ENCODE measurements around the gene RAB11FIP3. TPM values are rescaled to one million over a fixed set of nuclear protein-coding genes. Genes with fewer than 3 reads are reported as not detected.
A peak's percentile ranks its signal among the peaks of the same experiment; 100 is the strongest.

The RAB11FIP3 gene
- total and polyA plus RNA-seq, 9 of the 15 experiments (the other 6 are each of a cell fraction or from before 2014, with no cell fraction given): 0.46 to 13.1 (median 4.3) TPM

- Histone ChIP-seq H3K9ac (ENCODE audit: insufficient read depth in 1 of 2, low read depth in 2 of 2, low read length in 2 of 2) (peak overlapping the region in 1 of 2 experiments; percentile 55; a peak in 2 of 4 replicates), H3K36me3 (ENCODE audit: control insufficient read depth, insufficient read depth, low read length) (peaks cover 8% of the 10 kb centered on the region; the same call in 1 of the 3 replicates), H2AFZ (ENCODE audit: low read depth, low read length) (no peak overlapping the region), H3K4me3 (no peak overlapping the region), H3K9me1 (ENCODE audit: control insufficient read depth, insufficient read depth, low read length) (no peaks in the 10 kb centered on the region), H3K4me2 (ENCODE audit: insufficient read depth, low read length) (no peak overlapping the region), H3K27me3 (ENCODE audit: control insufficient read depth in 2 of 2, insufficient read depth in 2 of 2, low read length in 2 of 2) (no peaks in the 10 kb centered on the region), H3K4me1 (replicated peaks in 1 of 2; ENCODE audit: control insufficient read depth in 2 of 2, insufficient read depth in 2 of 2, low read length in 2 of 2) (peaks cover 15 to 51% of the 10 kb centered on the region in 2 experiments), H3K27ac (ENCODE audit: extremely low read depth, low read depth, low read length) (no peak overlapping the region), H3K79me2 (ENCODE audit: control insufficient read depth, insufficient read depth, low read length) (peaks cover 9% of the 10 kb centered on the region; the same call in 2 of the 3 replicates), H3K9me3 (replicated peaks; ENCODE audit: control insufficient read depth, insufficient read depth, low read depth, low read length) (no peaks in the 10 kb centered on the region), H4K20me1 (replicated peaks; ENCODE audit: control insufficient read depth, insufficient read depth, low read length) (no peaks in the 10 kb centered on the region)
- intact Hi-C loops (cut with micrococcal nuclease): no loop called here
- no peak for ATAC-seq
- ChIA-PET CTCF (ENCODE audit: low intra/inter-chr PET ratio) (no interaction called here), POLR2A (interaction anchor here (0.6 to 1.3 kb wide), 2 partner anchors 14 to 57 kb away, joined by 3 read pairs; no protein-coding TSS in a partner anchor)
- FAIRE-seq: no peak
- 79% methylated on average over 15 of the region's 16 CpGs for WGBS (ENCODE audit: insufficient coverage, low coverage, missing lambda C conversion rate)
- in situ Hi-C loops (cut with MboI): no loop called here
- TF ChIP-seq ZNF589 (CRISPR knock-in tag; IDR thresholded peaks at IDR 0.05; ENCODE audit: low read depth) (no peak), RBFOX2 (IDR thresholded peaks at IDR 0.05; ENCODE audit: low read depth, low read length) (0 out of 2 replicates have a peak, but pooled peaks have one; percentile 5), ZBTB33 (CRISPR knock-in tag; IDR thresholded peaks at IDR 0.05) (peak; percentile 79), YY1 (IDR thresholded peaks at IDR 0.05; ENCODE audit: borderline replicate concordance in 1 of 3, control insufficient read depth in 1 of 3, extremely low read depth in 1 of 3, insufficient read depth in 3 of 3, insufficient read length in 1 of 3, insufficient replicate concordance in 2 of 3, low read depth in 1 of 3, low read length in 2 of 3) (peak in 1 of 3 experiments; percentile 65), ZNF551 (CRISPR knock-in tag; IDR thresholded peaks at IDR 0.05) (no peak)
- DNase-seq (ENCODE audit: extremely low read depth in 1 of 4, low spot score in 3 of 4): peak in 1 of 4 experiments; percentile 3
- BruUV-seq (replicated peaks): no TSS peak
Observed at GRCh38 chr16:407253-407652, 18.2 kb upstream of the RAB11FIP3 start.

Data from K562 (cell line).